ENCODE results near the gene TTC39C. TPM values are rescaled to one million over a fixed set of nuclear protein-coding genes. Genes with fewer than 3 reads are reported as not detected.

TTC39C gene
- total and polyA plus RNA-seq, 2 of the 8 experiments (the other 6 are each of a cell fraction or from before 2014, with no cell fraction given), result 8.1 to 79.1 TPM

DNA sequence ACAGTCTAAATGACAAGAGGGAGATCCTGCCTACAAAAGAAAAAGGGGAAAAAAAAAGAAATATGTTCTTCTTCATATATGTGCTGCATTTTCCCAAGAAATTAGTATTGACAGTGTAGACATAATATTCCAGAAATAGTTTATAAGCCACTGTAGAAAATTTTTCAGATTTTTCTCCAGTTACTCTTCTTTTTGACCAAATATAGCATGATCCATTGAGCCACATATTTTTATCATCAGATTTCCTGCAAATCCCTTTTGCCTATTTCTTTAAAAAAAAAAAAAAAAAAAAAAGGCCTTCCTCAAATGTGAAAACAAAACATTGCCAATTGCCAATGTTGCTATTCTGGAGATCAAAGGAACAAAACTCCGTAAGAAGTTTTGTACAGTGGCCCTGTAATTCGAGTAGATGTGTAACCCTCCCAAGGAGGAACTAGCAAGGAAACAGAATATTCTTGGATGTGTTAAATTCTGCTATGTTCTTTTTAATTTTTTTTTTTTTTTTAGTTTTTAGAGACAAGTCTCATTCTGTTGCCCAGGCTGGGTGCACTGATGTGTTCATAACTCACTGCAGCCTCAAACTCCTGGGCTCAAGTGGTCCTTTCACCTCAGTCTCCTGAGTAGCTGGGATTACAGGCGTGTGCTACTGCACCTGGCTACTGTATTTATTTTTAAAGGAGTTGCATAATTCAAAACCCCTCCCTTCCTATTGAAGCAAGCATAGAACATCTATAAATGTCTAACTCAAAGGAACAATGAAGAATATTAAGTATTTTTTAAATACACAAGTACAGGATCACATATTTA, 111.8 kb downstream of the TTC39C start (continued):
- TF ChIP-seq, protein P1, sequence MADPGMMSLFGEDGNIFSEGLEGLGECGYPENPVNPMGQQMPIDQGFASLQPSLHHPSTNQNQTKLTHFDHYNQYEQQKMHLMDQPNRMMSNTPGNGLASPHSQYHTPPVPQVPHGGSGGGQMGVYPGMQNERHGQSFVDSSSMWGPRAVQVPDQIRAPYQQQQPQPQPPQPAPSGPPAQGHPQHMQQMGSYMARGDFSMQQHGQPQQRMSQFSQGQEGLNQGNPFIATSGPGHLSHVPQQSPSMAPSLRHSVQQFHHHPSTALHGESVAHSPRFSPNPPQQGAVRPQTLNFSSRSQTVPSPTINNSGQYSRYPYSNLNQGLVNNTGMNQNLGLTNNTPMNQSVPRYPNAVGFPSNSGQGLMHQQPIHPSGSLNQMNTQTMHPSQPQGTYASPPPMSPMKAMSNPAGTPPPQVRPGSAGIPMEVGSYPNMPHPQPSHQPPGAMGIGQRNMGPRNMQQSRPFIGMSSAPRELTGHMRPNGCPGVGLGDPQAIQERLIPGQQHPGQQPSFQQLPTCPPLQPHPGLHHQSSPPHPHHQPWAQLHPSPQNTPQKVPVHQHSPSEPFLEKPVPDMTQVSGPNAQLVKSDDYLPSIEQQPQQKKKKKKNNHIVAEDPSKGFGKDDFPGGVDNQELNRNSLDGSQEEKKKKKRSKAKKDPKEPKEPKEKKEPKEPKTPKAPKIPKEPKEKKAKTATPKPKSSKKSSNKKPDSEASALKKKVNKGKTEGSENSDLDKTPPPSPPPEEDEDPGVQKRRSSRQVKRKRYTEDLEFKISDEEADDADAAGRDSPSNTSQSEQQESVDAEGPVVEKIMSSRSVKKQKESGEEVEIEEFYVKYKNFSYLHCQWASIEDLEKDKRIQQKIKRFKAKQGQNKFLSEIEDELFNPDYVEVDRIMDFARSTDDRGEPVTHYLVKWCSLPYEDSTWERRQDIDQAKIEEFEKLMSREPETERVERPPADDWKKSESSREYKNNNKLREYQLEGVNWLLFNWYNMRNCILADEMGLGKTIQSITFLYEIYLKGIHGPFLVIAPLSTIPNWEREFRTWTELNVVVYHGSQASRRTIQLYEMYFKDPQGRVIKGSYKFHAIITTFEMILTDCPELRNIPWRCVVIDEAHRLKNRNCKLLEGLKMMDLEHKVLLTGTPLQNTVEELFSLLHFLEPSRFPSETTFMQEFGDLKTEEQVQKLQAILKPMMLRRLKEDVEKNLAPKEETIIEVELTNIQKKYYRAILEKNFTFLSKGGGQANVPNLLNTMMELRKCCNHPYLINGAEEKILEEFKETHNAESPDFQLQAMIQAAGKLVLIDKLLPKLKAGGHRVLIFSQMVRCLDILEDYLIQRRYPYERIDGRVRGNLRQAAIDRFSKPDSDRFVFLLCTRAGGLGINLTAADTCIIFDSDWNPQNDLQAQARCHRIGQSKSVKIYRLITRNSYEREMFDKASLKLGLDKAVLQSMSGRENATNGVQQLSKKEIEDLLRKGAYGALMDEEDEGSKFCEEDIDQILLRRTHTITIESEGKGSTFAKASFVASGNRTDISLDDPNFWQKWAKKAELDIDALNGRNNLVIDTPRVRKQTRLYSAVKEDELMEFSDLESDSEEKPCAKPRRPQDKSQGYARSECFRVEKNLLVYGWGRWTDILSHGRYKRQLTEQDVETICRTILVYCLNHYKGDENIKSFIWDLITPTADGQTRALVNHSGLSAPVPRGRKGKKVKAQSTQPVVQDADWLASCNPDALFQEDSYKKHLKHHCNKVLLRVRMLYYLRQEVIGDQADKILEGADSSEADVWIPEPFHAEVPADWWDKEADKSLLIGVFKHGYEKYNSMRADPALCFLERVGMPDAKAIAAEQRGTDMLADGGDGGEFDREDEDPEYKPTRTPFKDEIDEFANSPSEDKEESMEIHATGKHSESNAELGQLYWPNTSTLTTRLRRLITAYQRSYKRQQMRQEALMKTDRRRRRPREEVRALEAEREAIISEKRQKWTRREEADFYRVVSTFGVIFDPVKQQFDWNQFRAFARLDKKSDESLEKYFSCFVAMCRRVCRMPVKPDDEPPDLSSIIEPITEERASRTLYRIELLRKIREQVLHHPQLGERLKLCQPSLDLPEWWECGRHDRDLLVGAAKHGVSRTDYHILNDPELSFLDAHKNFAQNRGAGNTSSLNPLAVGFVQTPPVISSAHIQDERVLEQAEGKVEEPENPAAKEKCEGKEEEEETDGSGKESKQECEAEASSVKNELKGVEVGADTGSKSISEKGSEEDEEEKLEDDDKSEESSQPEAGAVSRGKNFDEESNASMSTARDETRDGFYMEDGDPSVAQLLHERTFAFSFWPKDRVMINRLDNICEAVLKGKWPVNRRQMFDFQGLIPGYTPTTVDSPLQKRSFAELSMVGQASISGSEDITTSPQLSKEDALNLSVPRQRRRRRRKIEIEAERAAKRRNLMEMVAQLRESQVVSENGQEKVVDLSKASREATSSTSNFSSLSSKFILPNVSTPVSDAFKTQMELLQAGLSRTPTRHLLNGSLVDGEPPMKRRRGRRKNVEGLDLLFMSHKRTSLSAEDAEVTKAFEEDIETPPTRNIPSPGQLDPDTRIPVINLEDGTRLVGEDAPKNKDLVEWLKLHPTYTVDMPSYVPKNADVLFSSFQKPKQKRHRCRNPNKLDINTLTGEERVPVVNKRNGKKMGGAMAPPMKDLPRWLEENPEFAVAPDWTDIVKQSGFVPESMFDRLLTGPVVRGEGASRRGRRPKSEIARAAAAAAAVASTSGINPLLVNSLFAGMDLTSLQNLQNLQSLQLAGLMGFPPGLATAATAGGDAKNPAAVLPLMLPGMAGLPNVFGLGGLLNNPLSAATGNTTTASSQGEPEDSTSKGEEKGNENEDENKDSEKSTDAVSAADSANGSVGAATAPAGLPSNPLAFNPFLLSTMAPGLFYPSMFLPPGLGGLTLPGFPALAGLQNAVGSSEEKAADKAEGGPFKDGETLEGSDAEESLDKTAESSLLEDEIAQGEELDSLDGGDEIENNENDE (IDR thresholded peaks at IDR 0.05; ENCODE audit: insufficient replicate concordance, low read length), result no peak

Data from H1 (cell line).